Stimulated activated CD4-positive, alpha-beta T cell treated with anti-CD3 and anti-CD28 coated beads, Interleukin-2, amount 100 ng/mL, for 48 hours (primary cell): ENCODE measurements around the gene SUPT3H.
A peak's percentile ranks its signal among the peaks of the same experiment; 100 is the strongest.
"Not testable (repeated sequence)": the region's sequence is repeated elsewhere in the genome, so short reads cannot be mapped to it uniquely, and the experiment has no call there.

Source experiments
- DNase-seq, 2 donors: peaks; one replicate each; pipeline ENCODE4 v3.0.0-alpha.2; 2020

Gene SUPT3H

DNA sequence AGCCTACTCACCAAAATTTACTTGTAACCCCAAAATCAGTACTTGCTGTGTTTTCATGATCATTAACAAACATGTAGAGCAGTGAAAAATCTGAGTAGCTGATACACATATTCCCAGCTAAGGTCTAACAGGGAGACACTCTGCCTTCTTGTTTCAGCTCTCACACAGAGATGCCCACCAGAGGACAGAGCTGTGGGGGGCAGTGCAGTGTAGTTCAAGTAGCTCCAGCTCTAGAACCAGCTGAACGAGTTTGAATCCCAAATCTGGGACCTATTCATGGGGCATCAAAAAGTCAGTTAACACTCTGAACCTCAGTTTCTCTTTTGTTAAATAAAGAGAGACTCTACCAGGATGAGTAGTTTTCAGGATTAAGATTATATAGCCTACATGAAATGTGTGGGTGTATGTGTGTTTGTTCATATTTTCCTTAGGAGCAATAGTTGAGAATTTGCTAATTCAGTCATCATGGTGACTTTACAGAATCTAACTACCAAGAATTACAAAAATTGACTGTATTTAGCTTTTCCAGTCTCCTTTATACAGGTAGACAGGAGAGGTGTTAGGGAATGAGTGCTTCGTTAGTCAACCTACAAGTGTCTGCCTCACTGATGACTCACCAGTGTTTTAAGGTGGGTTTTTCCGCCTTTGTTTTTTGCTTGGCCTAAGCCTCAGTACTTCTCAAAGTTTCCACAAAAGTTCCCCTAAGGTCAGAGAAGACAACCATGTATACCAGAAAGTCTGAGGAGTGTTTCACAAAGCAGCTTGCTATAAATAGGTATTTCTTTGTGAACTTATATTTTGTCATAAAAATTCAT lies 213.6 kb downstream of the SUPT3H start:
- DNase-seq = peak in 1 of 2 donors; percentile 7

- no peak for DNase-seq
Observed at GRCh38 chr6:45160305-45160704, 217.4 kb downstream of the SUPT3H start.

DNA sequence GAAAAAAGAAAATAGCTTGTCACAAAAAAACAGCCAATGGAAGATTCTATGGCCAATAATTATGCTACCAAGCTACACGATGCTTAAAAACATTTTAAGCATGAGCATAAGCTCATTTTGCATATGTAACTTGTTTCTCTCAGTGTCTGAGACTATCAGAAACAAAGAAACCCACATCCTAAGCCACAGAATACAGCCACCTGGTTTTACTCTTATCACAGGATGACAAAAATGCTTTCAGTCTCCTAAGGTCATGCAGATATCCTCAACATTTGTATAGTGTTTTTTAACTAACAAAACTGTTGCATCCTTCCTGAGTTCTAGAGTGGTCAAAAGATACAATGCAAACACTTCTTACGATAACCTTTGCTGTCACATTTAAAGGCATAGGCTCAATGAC lies 221.7 kb downstream of the SUPT3H start:
- no peak for DNase-seq

DNA sequence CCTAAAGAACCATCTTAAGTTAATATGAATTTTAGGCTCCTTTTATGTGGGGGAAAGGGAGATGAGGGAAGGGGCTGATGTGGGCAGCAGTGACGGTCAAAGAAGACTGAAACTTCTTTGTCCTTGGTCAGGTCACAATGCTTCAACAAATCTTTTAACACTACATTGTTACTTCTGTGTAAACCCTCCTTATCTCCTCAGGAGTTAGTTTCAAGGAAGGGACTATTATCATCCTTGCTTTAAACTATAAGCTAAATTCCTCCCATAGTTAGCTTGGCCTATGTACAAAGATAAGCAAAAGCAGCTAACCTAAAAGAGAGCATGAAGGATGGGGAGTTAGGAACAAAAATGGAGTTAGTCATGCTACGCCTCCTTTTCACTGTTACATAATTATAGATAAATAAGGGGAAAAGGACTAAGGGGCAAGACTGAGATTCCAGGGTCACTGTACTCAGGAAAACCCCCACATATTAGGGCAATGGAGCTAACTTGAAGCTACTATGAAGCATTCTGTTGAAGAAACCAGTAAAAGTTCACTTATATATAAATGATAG lies 222.3 kb downstream of the SUPT3H start:
- DNase-seq = no peak

- DNase-seq = no peak
Observed at GRCh38 chr6:45154679-45155078, 223.1 kb downstream of the SUPT3H start.

DNA sequence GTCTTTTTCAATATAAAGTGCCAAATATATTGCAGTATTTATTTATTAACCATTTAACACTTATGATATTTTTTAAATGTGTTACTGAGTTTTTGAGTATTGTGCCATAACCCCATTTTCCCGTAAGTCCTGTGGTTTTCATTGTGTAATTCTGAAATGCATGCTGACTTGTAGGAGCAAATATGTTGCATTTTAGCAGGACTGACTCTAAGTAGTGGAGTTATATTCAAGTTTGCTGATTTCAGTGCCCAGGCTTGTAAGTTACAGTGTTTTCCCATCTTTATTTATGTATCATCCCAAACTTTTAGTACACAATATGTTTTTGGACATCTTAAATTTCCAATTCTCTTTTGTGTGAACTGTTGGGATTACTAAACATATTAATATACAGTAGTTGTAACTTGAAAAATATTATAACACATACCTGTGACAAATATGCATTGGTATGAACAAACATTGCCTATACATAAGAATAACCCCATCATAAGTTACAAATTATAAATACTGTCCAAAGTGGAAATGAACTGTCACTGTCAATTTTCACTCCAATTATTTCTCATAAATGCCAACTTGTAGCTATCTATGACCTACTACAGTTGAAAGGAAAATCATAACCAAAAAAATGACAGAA lies 228.9 kb downstream of the SUPT3H start:
- DNase-seq = no peak

GRCh38 chr6:45148278-45148677 lies 229.5 kb downstream of the SUPT3H start:
- DNase-seq = no peak

GRCh38 chr6:45145658-45146057 lies 232.1 kb downstream of the SUPT3H start:
- DNase-seq = not testable (repeated sequence)

DNA sequence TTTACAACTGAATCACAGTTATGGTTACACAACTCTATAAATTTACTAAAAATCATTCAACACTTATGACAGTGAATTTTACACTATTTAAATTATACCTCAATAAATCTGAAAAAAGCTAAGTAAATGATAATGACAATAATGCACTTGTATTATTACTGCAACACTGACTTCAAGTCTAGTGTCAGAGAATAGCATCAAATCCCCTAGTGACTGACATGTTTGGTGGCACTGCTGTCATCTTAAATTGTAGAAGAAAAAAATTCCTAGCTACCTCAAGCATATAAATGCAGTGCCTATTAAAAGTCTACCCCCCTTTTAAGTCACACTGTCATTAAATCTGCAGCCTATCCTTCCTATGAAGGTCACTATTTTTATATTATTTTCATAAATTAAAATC lies 239.0 kb downstream of the SUPT3H start:
- no peak for DNase-seq

DNA sequence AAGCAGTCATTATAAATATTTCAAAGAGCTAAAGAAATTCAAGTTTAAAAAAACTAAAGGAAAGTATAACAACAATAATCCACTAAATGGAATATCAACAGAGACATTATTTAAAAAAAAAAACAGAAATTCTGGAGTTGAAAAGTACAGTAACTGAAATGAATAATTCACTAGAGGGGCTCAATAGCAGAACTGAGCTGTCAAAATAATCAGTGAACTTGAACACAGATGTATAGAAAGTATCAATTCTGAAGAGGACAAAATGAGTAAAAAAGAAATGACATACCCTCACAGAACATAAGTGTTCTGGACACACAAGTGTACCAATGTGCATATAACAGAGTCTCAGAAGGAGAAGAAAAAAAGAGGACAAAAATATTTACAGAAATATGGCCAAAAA lies 241.2 kb downstream of the SUPT3H start:
- DNase-seq = no peak

GRCh38 chr6:45132658-45133294 lies 245.0 kb downstream of the SUPT3H start:
- no peak for DNase-seq

DNA sequence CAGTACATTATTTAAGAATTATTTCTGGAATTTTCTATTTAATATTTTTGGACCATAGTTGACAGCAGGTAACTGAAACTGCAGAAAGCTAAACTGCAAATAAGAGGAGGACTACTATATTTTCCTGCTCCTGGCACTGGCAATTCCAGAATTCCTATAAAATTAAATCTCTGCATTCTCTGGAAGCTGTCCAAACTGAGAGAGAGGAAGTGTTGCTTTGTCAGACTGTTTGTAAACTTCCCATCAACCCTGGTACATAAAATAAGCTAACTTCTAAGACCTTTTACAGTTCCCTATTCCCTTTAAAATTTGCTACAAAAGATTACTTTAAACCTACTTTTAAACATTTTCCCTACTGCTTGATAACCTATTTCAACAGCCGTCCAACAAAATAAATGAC lies 245.7 kb downstream of the SUPT3H start:
- no peak for DNase-seq

DNA sequence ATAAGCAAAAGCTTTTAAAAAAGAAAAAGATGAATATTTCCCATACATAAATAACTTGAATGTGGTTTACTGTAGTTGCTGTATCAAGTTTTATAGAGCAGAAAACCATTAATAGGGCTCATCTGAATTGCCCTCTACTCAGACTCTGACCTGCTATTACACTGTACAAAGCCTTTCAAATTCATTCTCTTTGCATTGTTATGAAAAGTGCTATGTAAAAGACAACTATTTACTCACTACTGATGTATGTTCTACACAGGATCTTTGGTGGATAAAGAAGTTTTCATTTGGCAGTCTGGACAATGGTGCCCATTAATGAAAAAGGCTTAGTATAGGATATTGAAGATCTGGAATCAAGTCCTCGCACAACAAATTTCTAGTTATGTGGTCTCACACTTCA lies 248.7 kb downstream of the SUPT3H start:
- no peak for DNase-seq

GRCh38 chr6:45127185-45127584 lies 250.5 kb downstream of the SUPT3H start:
- no peak for DNase-seq

DNA sequence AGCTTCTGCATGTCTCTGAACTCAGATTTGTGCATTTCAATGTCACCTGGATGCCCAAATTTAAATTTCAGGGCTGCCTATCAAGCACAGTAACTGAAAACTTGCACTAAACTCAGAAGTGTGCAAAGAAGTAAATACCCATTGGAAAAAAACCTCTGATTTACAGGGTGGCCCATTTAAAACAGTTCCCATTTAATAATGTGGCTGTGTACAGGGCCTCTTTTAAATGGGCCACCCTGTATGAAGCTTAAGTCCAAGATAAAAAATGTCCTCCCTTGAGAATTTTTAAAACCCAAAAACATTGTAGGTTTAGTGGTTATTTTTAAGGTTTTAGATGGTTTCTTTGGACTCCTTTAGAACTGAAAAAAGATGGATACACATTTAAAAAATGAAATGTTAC lies 251.7 kb downstream of the SUPT3H start:
- DNase-seq = no peak

DNA sequence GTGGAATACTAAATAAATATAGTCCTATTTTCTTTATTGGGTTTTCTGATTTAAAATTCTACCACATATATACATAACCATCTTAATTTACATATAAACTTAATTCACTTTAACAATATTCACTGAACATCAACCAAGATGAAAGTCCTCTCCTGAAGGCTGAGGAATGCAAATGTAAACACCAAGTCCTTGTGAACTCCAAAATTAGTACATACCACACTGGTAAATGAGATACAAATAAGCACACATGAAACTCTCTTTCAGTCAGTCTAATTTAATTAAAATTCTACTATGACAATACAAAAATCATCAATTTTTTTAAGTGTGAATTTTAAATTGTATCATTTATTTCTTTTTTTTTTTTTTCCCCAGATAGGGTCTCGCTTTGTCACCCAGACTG lies 254.7 kb downstream of the SUPT3H start:
- DNase-seq = no peak

DNA sequence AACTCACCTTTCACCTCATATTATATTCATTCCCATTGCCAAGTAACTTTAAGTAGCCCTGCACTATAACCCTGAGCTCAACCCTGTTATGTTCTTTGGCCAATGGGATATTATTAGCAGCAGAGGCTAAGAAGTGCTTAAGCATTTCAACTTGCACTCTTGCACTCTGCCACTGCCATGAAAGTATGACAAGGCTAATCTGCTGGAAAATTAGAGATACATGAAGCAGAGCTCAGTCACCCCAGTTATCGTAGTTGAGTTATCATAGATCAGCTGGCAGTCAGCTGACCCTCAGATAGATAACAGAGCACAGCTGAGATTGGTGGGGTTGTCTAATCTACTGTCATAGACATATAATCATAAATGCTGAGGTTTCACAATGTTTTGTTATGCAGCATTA lies 259.0 kb downstream of the SUPT3H start:
- DNase-seq = no peak

DNA sequence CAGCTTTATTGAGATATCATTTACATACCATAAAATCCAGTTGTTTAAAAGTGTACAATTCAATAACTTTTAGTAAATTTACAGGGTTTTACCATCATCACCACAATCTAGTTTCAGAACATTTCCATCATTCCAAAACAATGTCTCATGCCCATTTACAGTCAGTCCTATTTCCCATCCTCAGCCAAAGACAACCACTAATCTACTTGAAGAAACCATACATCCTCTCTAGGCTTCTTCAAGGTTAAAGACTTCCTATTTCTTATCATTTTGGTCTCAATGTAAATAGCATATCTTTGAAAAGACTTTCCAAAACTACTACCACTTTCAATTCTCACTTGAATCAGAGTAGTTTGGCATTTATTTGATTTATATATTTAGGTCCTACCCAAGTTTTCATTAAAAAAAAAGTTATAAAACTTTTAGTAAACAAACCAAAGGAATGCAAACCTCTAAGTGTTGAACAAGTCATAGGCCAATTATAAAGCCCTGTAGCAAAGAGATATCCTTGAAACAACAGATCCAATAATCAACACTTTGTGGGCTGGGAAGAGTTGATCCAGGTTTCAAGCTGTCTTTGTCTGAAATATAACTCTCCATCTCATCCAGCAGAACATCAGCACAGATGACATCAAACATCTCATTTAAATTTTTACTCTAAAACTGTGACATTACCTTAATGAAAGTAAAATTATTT lies 260.9 kb downstream of the SUPT3H start:
- DNase-seq = no peak

- no peak for DNase-seq
Observed at GRCh38 chr6:45115696-45116095, 262.0 kb downstream of the SUPT3H start.

GRCh38 chr6:45112711-45113110 lies 265.0 kb downstream of the SUPT3H start:
- DNase-seq = no peak

- DNase-seq = no peak
Observed at GRCh38 chr6:45109551-45109950, 268.2 kb downstream of the SUPT3H start.

- DNase-seq = no peak
Observed at GRCh38 chr6:45105170-45105820, 272.4 kb downstream of the SUPT3H start.

DNA sequence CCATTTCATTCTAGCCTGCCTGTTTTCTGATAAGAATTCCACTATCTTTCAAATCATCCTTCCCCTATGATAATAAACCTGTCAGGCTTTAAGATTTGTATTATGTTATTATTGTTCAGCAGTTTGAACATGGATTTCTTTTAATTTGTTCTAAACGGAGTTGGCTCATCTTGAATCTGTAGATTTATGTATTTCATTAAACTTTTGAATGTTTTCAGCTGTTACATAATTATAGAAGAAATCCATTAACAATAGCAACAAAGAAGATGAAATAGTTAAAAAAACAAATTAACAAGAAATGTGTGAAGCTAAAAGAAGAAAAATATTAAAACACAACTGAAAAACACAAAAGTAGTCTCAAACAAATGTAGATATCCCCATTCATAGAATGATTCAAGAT lies 273.3 kb downstream of the SUPT3H start:
- DNase-seq = no peak
